Lower leg skin (tissue), 4 donors: ENCODE measurements around the gene LKAAEAR1. TPM values are rescaled to one million over a fixed set of nuclear protein-coding genes. Genes with fewer than 3 reads are reported as not detected.
A peak's percentile ranks its signal among the peaks of the same experiment; 100 is the strongest.

Experiments used
- DNase-seq, 2 donors: peaks; one replicate each; pipeline ENCODE4 v3.0.0-alpha.2; 2019; ENCODE audit warnings: low spot score in 2 of 2
- H3K4me3 ChIP-seq: fragments of 200-600 bp; sonication (generic); 2 replicates; pipeline ENCODE4 v1.5.1; 2017; ENCODE audit warnings: mild to moderate bottlenecking, low read depth; ENCODE audit not compliant: poor library complexity, severe bottlenecking
- CTCF ChIP-seq, 3 donors: fragments of 450-650 bp; IDR thresholded peaks; one replicate each; pipeline ENCODE4 v1.5.1; 2016; ENCODE audit warnings: antibody characterized with exemption in 3 of 3, mild to moderate bottlenecking in 3 of 3, moderate library complexity in 2 of 3
- POLR2A ChIP-seq, 2 donors: fragments of 450-650 bp; IDR thresholded peaks; one replicate each; pipeline ENCODE4 v1.6.1; 2016 to 2017; ENCODE audit warnings: antibody characterized with exemption in 2 of 2, mild to moderate bottlenecking in 1 of 2, moderate library complexity in 1 of 2
- WGBS, 2 donors: methylation state at CpG; one replicate each; pipeline ENCODE4 v1.1.5; 2018; 5-methylcytosine and 5-hydroxymethylcytosine counted together
- intact Hi-C: fragments of 100-400 bp; cut with DNase I; formaldehyde crosslinking; loops from one replicate; pipeline ENCODE4 v1.15.0; 2023; ENCODE audit warnings: low total_unique reads
- total RNA-seq, 4 donors: library from RNA; depleted of rRNA; stranded (reverse); fragments of >200 nt; gene quantifications; one replicate each; pipeline ENCODE4 v1.1.0, GENCODE V29; 2016

The LKAAEAR1 gene
- total RNA-seq, 4 donors from 2014 or later, result 0.91 TPM; not detected in 3

DNA sequence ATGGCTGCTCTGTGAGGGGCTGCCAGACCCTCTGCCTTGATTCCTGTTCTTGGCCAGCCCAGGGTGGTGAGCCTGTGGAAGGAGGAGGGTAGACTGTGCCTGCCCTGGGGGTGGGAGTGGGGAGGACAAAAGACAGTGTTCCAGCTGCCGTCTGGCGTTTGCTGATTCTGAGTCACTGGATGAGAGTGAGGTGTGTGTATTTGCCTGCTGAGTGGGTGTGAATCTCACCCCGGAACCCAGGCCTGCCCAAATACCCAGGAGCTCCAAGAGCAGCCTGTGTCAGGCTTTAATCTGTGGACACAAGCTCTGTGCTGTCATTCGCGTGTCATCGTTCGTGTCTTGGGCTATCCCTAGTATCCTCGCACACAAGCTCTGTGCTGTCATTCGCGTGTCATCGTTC is 2.6 kb upstream of the LKAAEAR1 start:
- DNase-seq, result no peak
- WGBS, 2 donors, result 80 to 85% methylated on average over 7 to 8 of the region's 11 CpGs
- intact Hi-C loops, result no loop called here
- no peak for TF ChIP-seq CTCF (IDR thresholded peaks at IDR 0.05)
- no peak for TF ChIP-seq POLR2A (IDR thresholded peaks at IDR 0.05)
- no peak overlapping the region for H3K4me3 ChIP-seq

GRCh38 chr20:64084685-64085152 is 521 bp upstream of the LKAAEAR1 start:
- no peak overlapping the region for H3K4me3 ChIP-seq
- TF ChIP-seq CTCF (IDR thresholded peaks at IDR 0.05) (no peak), POLR2A (IDR thresholded peaks at IDR 0.05) (no peak)
- WGBS, 2 donors, result 8 to 16% methylated on average over 16 to 19 of the region's 23 CpGs
- DNase-seq, result no peak
- intact Hi-C loops, result no loop called here

DNA sequence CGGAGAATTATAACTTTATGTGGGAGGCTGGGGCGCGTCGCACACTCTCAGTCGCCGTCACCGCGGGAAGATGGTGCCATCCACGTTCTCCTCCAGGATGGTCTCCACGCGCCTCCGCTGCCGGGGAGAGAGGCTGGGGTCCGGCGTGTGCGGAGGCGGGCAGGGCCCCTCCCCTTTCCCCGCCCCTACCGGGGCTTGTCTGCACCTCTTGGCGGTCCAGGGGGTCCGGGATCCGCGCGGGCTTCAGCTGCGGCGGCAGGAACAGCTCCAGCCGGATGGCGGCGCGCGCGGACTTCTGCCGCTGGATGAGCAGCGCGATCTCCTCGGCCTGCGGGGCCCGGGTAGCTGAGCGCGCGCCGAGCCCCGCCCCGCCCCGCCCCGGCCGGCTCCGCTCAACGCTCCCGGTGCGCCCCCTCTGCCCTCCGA is 807 bp downstream of the LKAAEAR1 start:
- DNase-seq, result peak in 1 of 2 donors; percentile 94
- intact Hi-C loops, result no loop called here
- H3K4me3 ChIP-seq, result no peak overlapping the region
- TF ChIP-seq POLR2A (IDR thresholded peaks at IDR 0.05) (no peak), CTCF (IDR thresholded peaks at IDR 0.05) (no peak)
- 1 to 2% methylated on average over 18 to 37 of the region's 52 CpGs for WGBS, 2 donors

GRCh38 chr20:64082820-64083377 is 1.3 kb downstream of the LKAAEAR1 start:
- intact Hi-C loops, result no loop called here
- no peak overlapping the region for H3K4me3 ChIP-seq
- 21 to 22% methylated on average over 11 to 13 of the region's 13 CpGs for WGBS, 2 donors
- no peak for DNase-seq
- no peak for TF ChIP-seq CTCF (IDR thresholded peaks at IDR 0.05)
- no peak for TF ChIP-seq POLR2A (IDR thresholded peaks at IDR 0.05)

DNA sequence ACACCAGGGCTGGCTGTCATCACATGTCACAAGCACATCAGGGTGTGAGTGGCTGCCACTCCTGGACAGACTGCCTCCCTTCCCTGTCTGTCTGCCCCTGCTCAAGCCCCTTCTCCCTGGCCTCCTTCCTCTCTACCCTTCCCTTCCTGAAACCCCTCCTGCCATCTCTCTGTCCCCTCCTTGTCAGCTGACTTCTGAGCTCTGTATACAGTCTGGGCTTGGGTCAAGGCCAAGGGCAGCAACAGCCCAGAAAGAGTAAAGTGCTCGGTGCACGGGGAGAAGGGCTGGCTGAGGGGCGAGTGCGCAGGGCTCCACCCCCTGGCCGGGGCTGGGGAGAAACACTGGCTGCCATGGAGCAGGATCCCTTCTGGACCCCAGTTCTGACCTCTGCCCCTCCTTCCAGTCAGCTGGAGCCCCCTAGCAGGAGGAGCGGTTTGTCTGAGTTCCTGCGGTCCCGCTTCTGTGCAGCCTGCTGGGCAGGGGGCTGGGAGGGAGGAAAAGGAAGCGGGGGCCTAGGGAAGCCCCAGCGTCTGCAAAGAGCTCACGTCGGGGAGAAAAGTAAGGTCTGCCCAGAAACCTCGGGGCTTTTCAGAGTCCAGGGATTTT is 2.0 kb downstream of the LKAAEAR1 start:
- 29 to 40% methylated on average over 7 to 9 of the region's 13 CpGs for WGBS, 2 donors
- TF ChIP-seq CTCF (IDR thresholded peaks at IDR 0.05), result no peak
- no peak for TF ChIP-seq POLR2A (IDR thresholded peaks at IDR 0.05)

GRCh38 chr20:64081624-64081964 is 2.6 kb downstream of the LKAAEAR1 start:
- TF ChIP-seq CTCF (IDR thresholded peaks at IDR 0.05) (no peak), POLR2A (IDR thresholded peaks at IDR 0.05) (no peak)
- no peak overlapping the region for H3K4me3 ChIP-seq
- no peak for DNase-seq
- intact Hi-C loops, result no loop called here
- 84 to 94% methylated on average over 6 of the region's 6 CpGs for WGBS, 2 donors

More for the DNA sequence above, 2.0 kb downstream of the LKAAEAR1 start:
- DNase-seq, result no peak
- H3K4me3 ChIP-seq, result no peak overlapping the region
- intact Hi-C loops, result no loop called here
